SK-N-SH (cell line): ENCODE data around the gene CTNS. TPM values are rescaled to one million over a fixed set of nuclear protein-coding genes. Genes with fewer than 3 reads are reported as not detected.

Experiments used
- CTCF ChIA-PET: fragments of 300-600, 350-600 bp; formaldehyde crosslinking; extraction: SDS; loops from one replicate; lab custom pipeline; 2021; lab: Yijun Ruan, JAX
- POLR2A ChIA-PET: fragments of 350-600 bp; sonication (Branson Sonifier 250); formaldehyde crosslinking; extraction: SDS; loops from one replicate; lab custom pipeline; 2020; ENCODE audit warnings: antibody characterized with exemption, inconsistent platforms; lab: Yijun Ruan, JAX
- DNase-seq: peaks from one replicate; pipeline ENCODE4 v3.0.0; 2012
- H2AFZ ChIP-seq: fragments of 200-600 bp; sonication (generic); 2 replicates; pipeline ENCODE4 v1.8.1; 2016; ENCODE audit warnings: antibody characterized with exemption, mild to moderate bottlenecking, low read depth
- H3F3A ChIP-seq: fragments of 200-600 bp; sonication (generic); replicated peaks from 2 replicates; pipeline ENCODE3; 2016; ENCODE audit warnings: antibody characterized with exemption, mild to moderate bottlenecking; ENCODE audit not compliant: insufficient read depth
- H3K27ac ChIP-seq, 2 experiments: fragments of 200-500 bp in 1 of 2; fragments of 200-600 bp in 1 of 2; sonication (Bioruptor generic) in 1 of 2; sonication (generic), shearing (Covaris generic) in 1 of 2; 2 replicates each; pipeline versions ENCODE4 v1.5.1 to v1.6.1; 2014 to 2016; ENCODE audit warnings: low read depth in 2 of 2, inconsistent platforms in 1 of 2, low read length in 1 of 2, mild to moderate bottlenecking in 1 of 2, mixed read lengths in 1 of 2
- H3K27me3 ChIP-seq: fragments of 200-600 bp; sonication (generic), shearing (Covaris generic); 2 replicates; pipeline ENCODE4 v1.6.1; 2016; ENCODE audit warnings: mixed run types; ENCODE audit not compliant: insufficient read depth
- H3K36me3 ChIP-seq, 2 experiments: fragments of 200-500 bp in 1 of 2; fragments of 200-600 bp in 1 of 2; sonication (Bioruptor generic) in 1 of 2; sonication (generic) in 1 of 2; replicated peaks in 1 of 2; 2 replicates each; pipeline versions ENCODE3 to v1.5.1; 2014 to 2016; ENCODE audit warnings: low read length in 1 of 2, mild to moderate bottlenecking in 1 of 2; ENCODE audit not compliant: insufficient read depth in 2 of 2, control insufficient read depth in 1 of 2
- H3K4me1 ChIP-seq, 2 experiments: fragments of 200-500 bp in 1 of 2; fragments of 200-600 bp in 1 of 2; sonication (Bioruptor generic) in 1 of 2; sonication (generic), shearing (Covaris generic) in 1 of 2; 2 replicates each; pipeline versions ENCODE4 v1.5.1 to v1.6.1; 2014 to 2016; ENCODE audit warnings: low read depth in 1 of 2, low read length in 1 of 2, mixed run types in 1 of 2; ENCODE audit not compliant: insufficient read depth in 2 of 2, control insufficient read depth in 1 of 2
- H3K4me2 ChIP-seq: fragments of 200-600 bp; sonication (generic), shearing (Covaris generic); 2 replicates; pipeline ENCODE4 v1.6.1; 2017; ENCODE audit warnings: mixed run types
- H3K4me3 ChIP-seq, 2 experiments: fragments of 200-500 bp in 1 of 2; fragments of 200-600 bp in 1 of 2; sonication (Bioruptor generic) in 1 of 2; sonication (generic), shearing (Covaris generic) in 1 of 2; 2 replicates each; pipeline versions ENCODE4 v1.5.1 to v1.8.1; 2014 to 2016; ENCODE audit warnings: low read depth in 2 of 2, inconsistent platforms in 1 of 2, low read length in 1 of 2, mild to moderate bottlenecking in 1 of 2, mixed read lengths in 1 of 2, moderate library complexity in 1 of 2
- H3K79me2 ChIP-seq: fragments of 200-600 bp; sonication (generic); 2 replicates; pipeline ENCODE4 v1.8.1; 2017; ENCODE audit warnings: mild to moderate bottlenecking; ENCODE audit not compliant: insufficient read depth
- H3K9ac ChIP-seq: fragments of 200-600 bp; sonication (generic); 2 replicates; pipeline ENCODE4 v1.6.1; 2017; ENCODE audit warnings: mixed run types
- H3K9me2 ChIP-seq: fragments of 200-600 bp; sonication (generic); 2 replicates; pipeline ENCODE4 v1.6.1; 2017; ENCODE audit warnings: mixed run types
- H3K9me3 ChIP-seq: fragments of 200-600 bp; sonication (generic); 2 replicates; pipeline ENCODE4 v1.6.1; 2017; ENCODE audit warnings: mixed run types, mild to moderate bottlenecking, moderate library complexity
- H4K20me1 ChIP-seq: fragments of 200-600 bp; sonication (generic); 2 replicates; pipeline ENCODE4 v1.6.1; 2017; ENCODE audit warnings: mild to moderate bottlenecking, mixed run types; ENCODE audit not compliant: insufficient read depth
- ELF1 ChIP-seq: IDR thresholded peaks from 2 replicates; pipeline ENCODE4 v1.4.0; 2012
- EZH2phosphoT487 ChIP-seq: fragments of 200-600 bp; sonication (generic); IDR thresholded peaks from 2 replicates; pipeline ENCODE4 v1.6.1; 2017; ENCODE audit warnings: low read depth, mixed run types, mild to moderate bottlenecking, antibody characterized with exemption, moderate library complexity, borderline replicate concordance
- FOSL2 ChIP-seq: IDR thresholded peaks from 2 replicates; pipeline ENCODE4 v1.4.0; 2012; ENCODE audit warnings: low read depth, mild to moderate bottlenecking, moderate library complexity, borderline replicate concordance
- FOXM1 ChIP-seq: IDR thresholded peaks from 2 replicates; pipeline ENCODE4 v1.4.0; 2012; ENCODE audit warnings: low read depth, mild to moderate bottlenecking
- GATA2 ChIP-seq: sonication (generic); formaldehyde crosslinking; IDR thresholded peaks from 2 replicates; pipeline ENCODE4 v1.5.0; 2020; ENCODE audit warnings: mild to moderate bottlenecking, missing genetic modification reagents
- JUND ChIP-seq: IDR thresholded peaks from 2 replicates; pipeline ENCODE4 v1.4.0; 2012
- POLR2AphosphoS5 ChIP-seq: IDR thresholded peaks from 2 replicates; pipeline ENCODE4 v1.6.1; 2012; ENCODE audit warnings: low read depth, low read length
- RCOR1 ChIP-seq: fragments of 150-350 bp; IDR thresholded peaks from 2 replicates; pipeline ENCODE4 v1.6.1; 2017; ENCODE audit warnings: antibody characterized with exemption, low read length
- SIN3A ChIP-seq: IDR thresholded peaks from 2 replicates; pipeline ENCODE4 v1.6.1; 2012; ENCODE audit warnings: low read depth, mild to moderate bottlenecking, low read length, moderate library complexity, borderline replicate concordance
- SMC3 ChIP-seq: IDR thresholded peaks from 2 replicates; pipeline ENCODE4 v1.6.1; 2012; ENCODE audit warnings: low read depth, low read length, improper control_type of control experiment
- TAF1 ChIP-seq: IDR thresholded peaks from 2 replicates; pipeline ENCODE4 v1.6.1; 2012; ENCODE audit warnings: low read depth, mild to moderate bottlenecking, low read length, moderate library complexity, borderline replicate concordance
- USF2 ChIP-seq: fragments of 150-350 bp; IDR thresholded peaks from 2 replicates; pipeline ENCODE4 v1.6.1; 2017; ENCODE audit warnings: antibody characterized with exemption, low read length, low read depth, borderline replicate concordance
- WGBS: methylation state at CpG from one replicate; pipeline ENCODE4 v1.1.6; 2017; ENCODE audit warnings: low lambda C conversion rate; 5-methylcytosine and 5-hydroxymethylcytosine counted together
- polyA plus RNA-seq, 3 experiments: library from polyadenylated mRNA; depleted of rRNA; stranded (reverse); fragments of >200 nt; gene quantifications; 2 replicates each; pipeline ENCODE4 v1.2.3, GENCODE V29; 2012
- TF ChIP-seq, protein P1 (sequence below): IDR thresholded peaks from 2 replicates; pipeline ENCODE4 v1.4.0; 2012; ENCODE audit warnings: low read depth, borderline replicate concordance
- TF ChIP-seq, protein P2 (sequence below): IDR thresholded peaks from 2 replicates; pipeline ENCODE4 v1.4.0; 2012; ENCODE audit warnings: low read depth
- TF ChIP-seq, protein P3 (sequence below): fragments of 200-600 bp; sonication (generic); IDR thresholded peaks from 2 replicates; pipeline ENCODE4 v1.6.1; 2017; ENCODE audit warnings: antibody characterized with exemption, mild to moderate bottlenecking, moderate library complexity

Gene CTNS
- polyA plus RNA-seq, 1 of the 3 experiments (the other 2 are of a cell fraction) = 8.2 TPM

- Histone ChIP-seq H4K20me1 (no peaks in the 10 kb centered on the region), H3K27me3 (no peaks in the 10 kb centered on the region), H3K9me3 (no peaks in the 10 kb centered on the region), H3K27ac (no peak overlapping the region), H3K79me2 (no peaks in the 10 kb centered on the region), H3K4me2 (no peak overlapping the region), H2AFZ (no peak overlapping the region)
- 46% methylated on average over 7 of the region's 12 CpGs for WGBS
- TF ChIP-seq, protein P1, sequence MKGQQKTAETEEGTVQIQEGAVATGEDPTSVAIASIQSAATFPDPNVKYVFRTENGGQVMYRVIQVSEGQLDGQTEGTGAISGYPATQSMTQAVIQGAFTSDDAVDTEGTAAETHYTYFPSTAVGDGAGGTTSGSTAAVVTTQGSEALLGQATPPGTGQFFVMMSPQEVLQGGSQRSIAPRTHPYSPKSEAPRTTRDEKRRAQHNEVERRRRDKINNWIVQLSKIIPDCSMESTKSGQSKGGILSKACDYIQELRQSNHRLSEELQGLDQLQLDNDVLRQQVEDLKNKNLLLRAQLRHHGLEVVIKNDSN = no peak
- TF ChIP-seq GATA2 (CRISPR knock-in tag) (no peak), FOXM1 (no peak), SIN3A (no peak), POLR2AphosphoS5 (no peak), ELF1 (no peak), FOSL2 (no peak), SMC3 (no peak), EZH2phosphoT487 (no peak)
- TF ChIP-seq, protein P2, sequence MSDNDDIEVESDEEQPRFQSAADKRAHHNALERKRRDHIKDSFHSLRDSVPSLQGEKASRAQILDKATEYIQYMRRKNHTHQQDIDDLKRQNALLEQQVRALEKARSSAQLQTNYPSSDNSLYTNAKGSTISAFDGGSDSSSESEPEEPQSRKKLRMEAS = no peak
- TF ChIP-seq, protein P3, sequence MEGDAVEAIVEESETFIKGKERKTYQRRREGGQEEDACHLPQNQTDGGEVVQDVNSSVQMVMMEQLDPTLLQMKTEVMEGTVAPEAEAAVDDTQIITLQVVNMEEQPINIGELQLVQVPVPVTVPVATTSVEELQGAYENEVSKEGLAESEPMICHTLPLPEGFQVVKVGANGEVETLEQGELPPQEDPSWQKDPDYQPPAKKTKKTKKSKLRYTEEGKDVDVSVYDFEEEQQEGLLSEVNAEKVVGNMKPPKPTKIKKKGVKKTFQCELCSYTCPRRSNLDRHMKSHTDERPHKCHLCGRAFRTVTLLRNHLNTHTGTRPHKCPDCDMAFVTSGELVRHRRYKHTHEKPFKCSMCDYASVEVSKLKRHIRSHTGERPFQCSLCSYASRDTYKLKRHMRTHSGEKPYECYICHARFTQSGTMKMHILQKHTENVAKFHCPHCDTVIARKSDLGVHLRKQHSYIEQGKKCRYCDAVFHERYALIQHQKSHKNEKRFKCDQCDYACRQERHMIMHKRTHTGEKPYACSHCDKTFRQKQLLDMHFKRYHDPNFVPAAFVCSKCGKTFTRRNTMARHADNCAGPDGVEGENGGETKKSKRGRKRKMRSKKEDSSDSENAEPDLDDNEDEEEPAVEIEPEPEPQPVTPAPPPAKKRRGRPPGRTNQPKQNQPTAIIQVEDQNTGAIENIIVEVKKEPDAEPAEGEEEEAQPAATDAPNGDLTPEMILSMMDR = no peak
- TF ChIP-seq, all 33 proteins: peak for 0
- no peak for DNase-seq
- H3K4me1 ChIP-seq = peaks cover 0 to 13% of the 10 kb centered on the region in 2 experiments; a peak in 1 of 4 replicates
- ChIA-PET CTCF (interaction anchor here (0.6 kb wide), 1 partner anchor 27 kb away, joined by 4 read pairs; the partner anchor contains the start of gene HASPIN), POLR2A (no interaction called here)
- H3K4me3 ChIP-seq = no peak overlapping the region
- no peaks in the 10 kb centered on the region for H3F3A ChIP-seq
- no peaks in the 10 kb centered on the region for H3K9me2 ChIP-seq
- no peak overlapping the region for H3K9ac ChIP-seq
- no peaks in the 10 kb centered on the region for H3K36me3 ChIP-seq
Measured at GRCh38 chr17:3697103-3697476, 60.5 kb downstream of the CTNS start.

DNA sequence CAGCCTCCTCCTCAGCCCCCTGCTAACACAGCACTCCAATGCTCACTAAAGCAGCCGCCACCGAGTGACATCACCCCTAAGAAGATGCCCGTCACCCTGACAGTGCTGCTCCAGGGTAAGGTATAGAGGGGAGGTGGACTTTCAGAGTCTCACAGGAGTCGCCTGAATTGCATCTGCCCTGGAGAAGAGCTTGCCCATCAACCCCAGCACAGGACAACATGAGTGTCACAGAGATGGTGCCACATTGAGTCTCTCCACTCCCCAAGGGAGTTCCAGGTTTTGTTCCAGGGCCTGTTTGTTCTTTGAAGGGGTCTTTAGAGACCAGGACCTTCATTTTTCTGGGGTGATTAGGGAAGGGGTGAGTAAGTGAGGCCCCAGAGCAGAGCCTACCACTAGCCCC is 61.6 kb downstream of the CTNS start:
- no peaks in the 10 kb centered on the region for H3F3A ChIP-seq
- H3K4me2 ChIP-seq = no peak overlapping the region
- 80% methylated on average over 1 of the region's 4 CpGs for WGBS
- H3K27ac ChIP-seq = no peak overlapping the region
- no peaks in the 10 kb centered on the region for H3K79me2 ChIP-seq
- no peak overlapping the region for H2AFZ ChIP-seq
- H3K9me2 ChIP-seq = no peaks in the 10 kb centered on the region
- ChIA-PET POLR2A (no interaction called here), CTCF (interaction anchor here (1.1 to 1.7 kb wide), 2 partner anchors 15 to 39 kb away, joined by 3 to 6 read pairs; no protein-coding TSS in a partner anchor)
- no peaks in the 10 kb centered on the region for H3K9me3 ChIP-seq
- no peaks in the 10 kb centered on the region for H3K27me3 ChIP-seq
- no peaks in the 10 kb centered on the region for H3K36me3 ChIP-seq
- no peaks in the 10 kb centered on the region for H4K20me1 ChIP-seq
- TF ChIP-seq USF2 = no peak
- no peak for TF ChIP-seq RCOR1
- no peak for TF ChIP-seq JUND
- no peak for TF ChIP-seq GATA2 (CRISPR knock-in tag)
- TF ChIP-seq TAF1 = no peak
- H3K4me1 ChIP-seq = peaks cover 0 to 13% of the 10 kb centered on the region in 2 experiments; a peak in 1 of 4 replicates
- H3K9ac ChIP-seq = no peak overlapping the region
- no peak for DNase-seq
- H3K4me3 ChIP-seq = no peak overlapping the region
